Mucosa of rectum (tissue), 2 donors: ENCODE data around the gene HSPB2.
A peak's percentile ranks its signal among the peaks of the same experiment; 100 is the strongest.
"Not testable (repeated sequence)": the region's sequence is repeated elsewhere in the genome, so short reads cannot be mapped to it uniquely, and the experiment has no call there.

Experiments used
- H3K27ac ChIP-seq, 2 donors: one replicate each; pipeline ENCODE4 v1.7.0; 2013; ENCODE audit warnings: inconsistent platforms in 2 of 2, low read depth in 2 of 2, low read length in 2 of 2
- H3K27me3 ChIP-seq, 2 donors: one replicate each; pipeline ENCODE4 v1.7.0; 2013; ENCODE audit warnings: low read length in 2 of 2; ENCODE audit not compliant: control insufficient read depth in 2 of 2, insufficient read depth in 2 of 2
- H3K36me3 ChIP-seq, 2 donors: one replicate each; pipeline ENCODE4 v1.7.0; 2013; ENCODE audit warnings: low read length in 2 of 2; ENCODE audit not compliant: control insufficient read depth in 2 of 2, insufficient read depth in 2 of 2
- H3K4me1 ChIP-seq, 2 donors: one replicate each; pipeline ENCODE4 v1.7.0; 2013; ENCODE audit warnings: low read length in 2 of 2, mild to moderate bottlenecking in 1 of 2; ENCODE audit not compliant: control insufficient read depth in 2 of 2, insufficient read depth in 2 of 2
- H3K4me3 ChIP-seq, 2 donors: one replicate each; pipeline ENCODE4 v1.7.0; 2013; ENCODE audit warnings: low read length in 2 of 2
- H3K9ac ChIP-seq, 2 donors: one replicate each; pipeline ENCODE4 v1.7.0; 2013; ENCODE audit warnings: low read length in 2 of 2, low read depth in 1 of 2, mild to moderate bottlenecking in 1 of 2
- H3K9me3 ChIP-seq, 2 donors: one replicate each; pipeline ENCODE4 v1.7.0; 2013; ENCODE audit warnings: low read length in 2 of 2; ENCODE audit not compliant: control insufficient read depth in 2 of 2
- donor health status: healthy.
- donor health status: Normal muscosa, but diverticular disease.

HSPB2 gene

GRCh38 chr11:111923351-111923788, 10.8 kb downstream of the HSPB2 start:
- H3K4me1 ChIP-seq, result peaks cover 14 to 31% of the 10 kb centered on the region in 2 donors
- H3K9me3 ChIP-seq, result no peaks in the 10 kb centered on the region
- no peak overlapping the region for H3K4me3 ChIP-seq
- no peaks in the 10 kb centered on the region for H3K36me3 ChIP-seq
- peak overlapping the region in 1 of 2 donors; percentile 36 for H3K27ac ChIP-seq
- H3K27me3 ChIP-seq, result no peaks in the 10 kb centered on the region
- H3K9ac ChIP-seq, result peak overlapping the region in 1 of 2 donors; percentile 38

DNA sequence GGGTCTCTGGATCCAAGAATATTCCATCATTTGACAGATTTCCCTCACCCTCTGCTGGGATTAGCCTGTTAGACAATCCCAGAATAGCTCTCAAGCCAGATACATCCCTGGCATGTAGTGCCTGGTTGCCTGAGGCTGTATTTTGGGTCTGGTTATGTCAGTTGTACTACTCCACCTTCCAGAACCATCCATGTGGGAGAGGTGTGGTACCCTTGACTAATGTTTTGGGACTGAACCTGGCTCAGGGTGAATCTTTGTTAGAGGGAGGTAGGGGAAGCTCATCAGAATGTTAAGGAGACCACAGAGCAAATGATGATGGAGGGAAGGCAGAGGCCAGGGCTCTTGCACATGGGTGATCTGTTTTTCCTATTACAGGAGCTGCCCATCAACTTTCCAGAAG, 11.4 kb downstream of the HSPB2 start:
- H3K4me3 ChIP-seq, result no peak overlapping the region
- no peaks in the 10 kb centered on the region for H3K36me3 ChIP-seq
- H3K27ac ChIP-seq, result peak overlapping the region in 1 of 2 donors; percentile 36
- H3K27me3 ChIP-seq, result no peaks in the 10 kb centered on the region
- peak overlapping the region in 1 of 2 donors; percentile 28 for H3K9ac ChIP-seq
- H3K9me3 ChIP-seq, result no peaks in the 10 kb centered on the region
- peaks cover 14 to 28% of the 10 kb centered on the region in 2 donors for H3K4me1 ChIP-seq

DNA sequence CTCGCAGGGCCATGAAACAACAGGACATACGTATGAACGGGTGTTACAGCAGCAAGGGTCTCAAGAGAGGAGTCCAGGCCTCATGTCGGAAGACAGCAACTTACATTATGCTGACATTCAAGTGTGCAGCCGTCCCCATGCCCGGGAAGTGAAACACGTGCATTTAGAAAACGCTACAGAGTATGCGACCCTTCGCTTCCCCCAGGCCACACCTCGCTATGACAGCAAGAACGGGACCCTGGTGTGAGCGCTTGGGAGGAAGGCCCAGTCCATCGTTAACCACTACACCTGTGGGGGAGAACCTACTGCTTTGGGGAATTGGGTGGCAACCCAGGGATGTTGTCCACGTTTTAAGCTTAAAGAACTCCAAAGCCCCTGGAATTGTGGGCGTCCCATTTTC, 13.4 kb downstream of the HSPB2 start:
- H3K4me1 ChIP-seq, result peaks cover 14 to 22% of the 10 kb centered on the region in 2 donors
- no peaks in the 10 kb centered on the region for H3K27me3 ChIP-seq
- peak overlapping the region in 1 of 2 donors; percentile 83 for H3K4me3 ChIP-seq
- H3K27ac ChIP-seq, result peak overlapping the region; percentile 91 to 93
- no peaks in the 10 kb centered on the region for H3K36me3 ChIP-seq
- H3K9me3 ChIP-seq, result no peaks in the 10 kb centered on the region
- peak overlapping the region in 1 of 2 donors; percentile 71 for H3K9ac ChIP-seq

DNA sequence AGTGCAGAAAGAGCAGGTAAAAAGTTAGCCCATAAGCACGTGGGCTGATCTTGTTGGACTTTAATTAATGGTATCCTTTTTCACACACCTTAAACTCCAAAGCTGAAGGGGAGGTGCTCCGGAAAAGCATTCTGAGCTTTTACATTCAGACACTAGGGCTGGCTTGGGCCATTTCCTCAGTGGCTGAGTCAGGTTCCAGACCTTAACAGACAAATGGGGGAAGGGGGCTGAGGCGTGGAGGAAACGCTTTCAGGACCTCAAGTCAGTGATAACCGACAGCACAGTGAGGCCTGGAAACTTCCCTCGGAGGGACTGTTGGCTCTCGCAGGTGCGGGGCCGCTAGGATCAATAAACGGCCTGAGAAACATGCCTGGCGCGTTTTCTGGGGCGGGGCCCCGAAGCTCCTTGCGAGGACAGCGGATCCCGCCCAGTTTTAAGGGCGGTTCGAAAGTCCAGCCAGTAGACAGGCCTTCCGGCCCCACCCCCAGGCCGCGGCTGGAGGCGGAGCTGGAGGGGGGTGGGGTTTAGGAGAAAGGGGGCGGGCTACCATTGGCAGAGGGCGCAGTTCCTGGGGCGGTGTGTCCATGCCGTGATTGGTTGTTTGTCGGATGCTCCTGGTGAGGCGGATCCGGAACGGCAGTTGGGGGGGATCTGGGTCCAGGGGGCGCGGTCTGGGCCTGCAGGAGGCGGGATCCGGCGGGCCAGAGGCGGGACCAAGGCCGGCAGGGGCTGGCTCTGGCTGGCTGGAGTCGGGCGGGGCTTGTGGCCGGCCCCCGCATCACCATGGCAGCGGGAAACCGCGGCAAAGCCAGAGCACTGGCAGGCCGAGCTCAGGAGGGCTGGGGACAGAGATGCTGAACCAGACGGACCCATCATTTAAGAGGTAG, 14.2 kb downstream of the HSPB2 start:
- Histone ChIP-seq H3K27me3 (no peaks in the 10 kb centered on the region), H3K9ac (peak overlapping the region; percentile 68 to 71), H3K4me3 (peak overlapping the region; percentile 75 to 83), H3K36me3 (no peaks in the 10 kb centered on the region), H3K9me3 (no peaks in the 10 kb centered on the region), H3K4me1 (peaks cover 14 to 22% of the 10 kb centered on the region in 2 donors), H3K27ac (peak overlapping the region; percentile 91 to 93)

DNA sequence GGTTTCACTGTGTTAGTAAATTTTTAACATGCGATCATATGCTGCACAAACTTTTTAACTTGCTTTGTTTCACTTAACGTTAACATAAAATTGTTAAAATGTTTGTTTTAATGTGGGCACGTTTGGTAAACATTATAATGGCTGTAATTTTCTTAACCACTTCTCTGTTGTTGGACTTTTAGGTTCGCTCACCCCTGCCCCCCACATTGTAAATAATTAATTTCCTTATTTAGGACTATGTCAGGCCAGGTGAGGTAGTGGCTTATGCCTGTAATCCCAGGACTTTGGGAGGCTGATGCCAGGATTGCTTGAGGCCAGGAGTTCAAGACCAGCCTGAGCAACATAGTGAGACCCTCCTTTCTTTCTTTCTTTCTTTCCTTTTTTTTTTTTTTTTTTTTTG, 17.9 kb downstream of the HSPB2 start:
- Histone ChIP-seq H3K36me3 (no peaks in the 10 kb centered on the region), H3K4me3 (no peak overlapping the region), H3K27ac (no peak overlapping the region), H3K9ac (no peak overlapping the region), H3K27me3 (no peaks in the 10 kb centered on the region), H3K4me1 (peaks cover 12 to 14% of the 10 kb centered on the region in 2 donors), H3K9me3 (no peaks in the 10 kb centered on the region)

DNA sequence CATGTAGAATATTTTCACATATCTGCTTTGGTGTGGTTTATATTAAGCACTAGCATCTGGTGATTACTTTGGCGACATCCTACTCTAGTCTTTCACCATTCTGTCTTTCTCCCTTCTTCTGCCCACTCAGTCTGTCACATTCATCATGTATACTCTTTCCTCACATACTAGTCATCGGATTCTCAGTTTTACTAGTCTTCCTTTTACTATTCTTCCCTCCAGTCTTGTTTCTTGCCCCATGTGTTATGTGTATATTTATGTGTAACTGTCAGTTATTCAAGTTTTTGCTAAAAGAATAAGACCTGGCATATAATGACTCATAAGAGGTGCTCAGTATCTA, 20.0 kb downstream of the HSPB2 start:
- no peaks in the 10 kb centered on the region for H3K27me3 ChIP-seq
- no peak overlapping the region for H3K9ac ChIP-seq
- H3K4me1 ChIP-seq, result peaks cover under 1 to 9% of the 10 kb centered on the region in 2 donors
- H3K27ac ChIP-seq, result no peak overlapping the region
- H3K4me3 ChIP-seq, result no peak overlapping the region
- H3K9me3 ChIP-seq, result no peaks in the 10 kb centered on the region
- H3K36me3 ChIP-seq, result no peaks in the 10 kb centered on the region

GRCh38 chr11:111933176-111933575, 20.6 kb downstream of the HSPB2 start:
- H3K27ac ChIP-seq, H3K36me3 ChIP-seq, H3K27me3 ChIP-seq, H3K9ac ChIP-seq, H3K9me3 ChIP-seq, H3K4me1 ChIP-seq, H3K4me3 ChIP-seq: not testable (repeated sequence)

DNA sequence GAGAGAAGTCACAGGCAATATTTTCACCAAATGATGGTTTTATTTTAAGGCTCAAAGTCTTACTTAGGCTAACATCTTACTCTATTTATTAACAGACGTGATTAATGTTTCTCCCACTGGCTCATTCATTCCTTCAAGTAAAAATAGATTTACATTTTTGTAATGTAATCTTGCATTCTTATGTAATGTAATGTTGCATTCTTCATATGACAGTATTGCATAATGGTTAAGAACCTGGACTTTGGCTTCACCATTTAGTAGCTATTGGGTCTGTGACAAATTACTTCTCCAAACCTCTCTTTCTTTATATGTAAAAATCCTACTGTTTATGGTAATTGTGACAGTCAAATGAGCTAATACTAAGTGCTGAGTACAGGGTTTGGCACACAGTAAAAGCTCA, 21.3 kb downstream of the HSPB2 start:
- no peak overlapping the region for H3K27ac ChIP-seq
- peaks cover 2 to 14% of the 10 kb centered on the region in 2 donors for H3K4me1 ChIP-seq
- no peak overlapping the region for H3K4me3 ChIP-seq
- H3K9me3 ChIP-seq, result no peaks in the 10 kb centered on the region
- H3K36me3 ChIP-seq, result no peaks in the 10 kb centered on the region
- H3K9ac ChIP-seq, result no peak overlapping the region
- H3K27me3 ChIP-seq, result no peaks in the 10 kb centered on the region

GRCh38 chr11:111934306-111934705, 21.8 kb downstream of the HSPB2 start:
- H3K27me3 ChIP-seq, result no peaks in the 10 kb centered on the region
- H3K4me1 ChIP-seq, result peaks cover 2 to 15% of the 10 kb centered on the region in 2 donors
- no peak overlapping the region for H3K9ac ChIP-seq
- no peaks in the 10 kb centered on the region for H3K9me3 ChIP-seq
- H3K27ac ChIP-seq, result no peak overlapping the region
- no peaks in the 10 kb centered on the region for H3K36me3 ChIP-seq
- no peak overlapping the region for H3K4me3 ChIP-seq

GRCh38 chr11:111935317-111936039, 22.9 kb downstream of the HSPB2 start:
- Histone ChIP-seq H3K36me3 (no peaks in the 10 kb centered on the region), H3K9ac (no peak overlapping the region), H3K4me1 (peaks cover 2 to 15% of the 10 kb centered on the region in 2 donors), H3K9me3 (no peaks in the 10 kb centered on the region), H3K27me3 (no peaks in the 10 kb centered on the region), H3K4me3 (peak overlapping the region in 1 of 2 donors; percentile 79), H3K27ac (peak overlapping the region; percentile 10 to 52)
